Stomach (tissue), 9 donors: ENCODE measurements around the gene MASTL. TPM values are rescaled to one million over a fixed set of nuclear protein-coding genes. Genes with fewer than 3 reads are reported as not detected.
A peak's percentile ranks its signal among the peaks of the same experiment; 100 is the strongest.

Source experiments
- DNase-seq, 2 donors: peaks; one replicate each; pipeline versions ENCODE4 v3.0.0 to v3.0.0-alpha.2; 2013 to 2019
- H3K27ac ChIP-seq, 5 donors: fragments of 200-600 bp in 4 of 5; sonication (generic) in 4 of 5; one replicate each; pipeline ENCODE4 v1.5.1; 2013 to 2019; ENCODE audit warnings: mild to moderate bottlenecking in 1 of 5, moderate library complexity in 1 of 5
- H3K27me3 ChIP-seq, 3 donors: fragments of 200-600 bp; sonication (generic); one replicate each; pipeline ENCODE4 v1.5.1; 2017 to 2019; ENCODE audit warnings: mixed run types in 1 of 3
- H3K36me3 ChIP-seq, 4 donors: fragments of 200-600 bp; sonication (generic); 1 replicate in 3 of 4; 2 replicates in 1 of 4; pipeline ENCODE4 v1.5.1; 2016 to 2019
- H3K4me1 ChIP-seq, 4 donors: fragments of 200-600 bp; sonication (generic); one replicate each; pipeline ENCODE4 v1.5.1; 2016 to 2019
- H3K4me3 ChIP-seq, 4 donors: fragments of 200-600 bp; sonication (generic) in 3 of 4; one replicate each; pipeline ENCODE4 v1.5.1; 2016 to 2019; ENCODE audit warnings: mild to moderate bottlenecking in 1 of 4
- H3K9me3 ChIP-seq, 4 donors: fragments of 200-600 bp; sonication (generic); one replicate each; pipeline ENCODE4 v1.5.1; 2016 to 2019
- CTCF ChIP-seq, 7 experiments: fragments of 450-650 bp in 4 of 7; fragments of 200-600 bp in 3 of 7; sonication (generic) in 3 of 7; IDR thresholded peaks; one replicate each; pipeline ENCODE4 v1.5.1; 2016 to 2019; ENCODE audit warnings: antibody characterized with exemption in 7 of 7, control low read depth in 2 of 7, mild to moderate bottlenecking in 1 of 7
- EP300 ChIP-seq: sonication (generic); formaldehyde crosslinking; IDR thresholded peaks from one replicate; pipeline ENCODE4 v1.6.1; 2017; ENCODE audit warnings: antibody characterized with exemption
- POLR2A ChIP-seq, 4 donors: fragments of 450-650 bp; IDR thresholded peaks; one replicate each; pipeline ENCODE4 v1.6.1; 2016; ENCODE audit warnings: antibody characterized with exemption in 4 of 4, control low read depth in 2 of 4, mild to moderate bottlenecking in 1 of 4, moderate library complexity in 1 of 4
- POLR2AphosphoS5 ChIP-seq, 3 donors: sonication (generic); formaldehyde crosslinking; IDR thresholded peaks; one replicate each; pipeline ENCODE4 v1.6.1; 2016; ENCODE audit warnings: antibody characterized with exemption in 3 of 3
- WGBS, 5 donors: extraction: QIAGEN DNeasy Blood & Tissue Kit in 3 of 5; methylation state at CpG; one replicate each; pipeline versions ENCODE4 v1.1.5 to v1.1.7; 2013 to 2018; 5-methylcytosine and 5-hydroxymethylcytosine counted together
- intact Hi-C: fragments of 100-400 bp; cut with DNase I; formaldehyde crosslinking; loops from one replicate; pipeline ENCODE4 v1.15.1; 2023; ENCODE audit warnings: low total_unique reads
- polyA plus RNA-seq, 3 donors: library from polyadenylated mRNA; stranded (reverse); fragments of 200-250 nt; gene quantifications; one replicate each; pipeline ENCODE4 v1.2.3, GENCODE V29; 2013
- total RNA-seq, 5 donors: library from RNA; depleted of rRNA; stranded (reverse); fragments of >200 nt; gene quantifications; one replicate each; pipeline versions ENCODE4 v1.1.0 to v1.2.3, GENCODE V29; 2014 to 2016
- donor health status: healthy with polysubstance abuse.
- donor health status: Bipolar disorder and iron deficiency.
- donor health status: healthy.

MASTL gene
- total and polyA plus RNA-seq, 8 donors: 2.9 to 16.7 (median 5.4) TPM

DNA sequence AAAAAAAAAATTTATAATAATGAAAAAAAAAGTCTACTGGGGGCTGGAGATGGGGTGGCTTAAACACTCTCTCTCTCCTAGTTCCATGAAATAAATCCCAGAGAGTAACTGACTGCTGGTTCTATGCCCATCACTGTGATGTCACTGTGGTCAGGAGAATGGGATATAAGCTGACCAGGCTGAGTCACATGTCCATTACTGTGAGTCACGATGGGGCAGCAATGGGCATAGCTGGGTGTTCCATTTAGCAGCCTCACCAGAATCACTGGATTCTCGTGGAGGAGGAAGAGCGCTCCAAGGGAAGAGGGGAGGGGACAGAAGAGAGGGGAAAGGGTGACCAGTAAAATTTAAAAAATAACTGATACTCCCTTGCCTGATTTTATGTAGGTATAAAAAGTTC is 37.1 kb downstream of the MASTL start:
- no peak overlapping the region for H3K4me3 ChIP-seq
- TF ChIP-seq POLR2AphosphoS5 (IDR thresholded peaks at IDR 0.05) (no peak), CTCF (IDR thresholded peaks at IDR 0.05) (no peak), POLR2A (IDR thresholded peaks at IDR 0.05) (no peak), EP300 (no peak)
- DNase-seq: no peak
- intact Hi-C loops: no loop called here
- H3K4me1 ChIP-seq: no peaks in the 10 kb centered on the region
- H3K36me3 ChIP-seq: peaks cover 16 to 34% (median 26%) of the 10 kb centered on the region in 4 donors
- 75 to 81% (median 80%) methylated on average over 3 of the region's 3 CpGs for whole genome bisulfite sequencing, 5 donors
- no peaks in the 10 kb centered on the region for H3K27me3 ChIP-seq
- no peak overlapping the region for H3K27ac ChIP-seq
- H3K9me3 ChIP-seq: no peaks in the 10 kb centered on the region

- DNase-seq: peak in 1 of 2 donors; percentile 12
- Histone ChIP-seq H3K27me3 (no peaks in the 10 kb centered on the region), H3K9me3 (no peaks in the 10 kb centered on the region), H3K36me3 (peaks cover 26 to 88% (median 80%) of the 10 kb centered on the region in 4 donors), H3K4me1 (peaks cover 0 to 7% (median 0%) of the 10 kb centered on the region in 4 donors), H3K27ac (peak overlapping the region in 1 of 5 donors; percentile 50), H3K4me3 (no peak overlapping the region)
- WGBS, 5 donors: 28 to 42% (median 33%) methylated on average over 2 of the region's 2 CpGs
- TF ChIP-seq EP300 (no peak), POLR2A (IDR thresholded peaks at IDR 0.05) (no peak), POLR2AphosphoS5 (IDR thresholded peaks at IDR 0.05) (no peak), CTCF (IDR thresholded peaks at IDR 0.05) (no peak)
- intact Hi-C loops: no loop called here
These were observed 42.9 kb downstream of the MASTL start for GRCh38 chr10:27197980-27198620.

DNA sequence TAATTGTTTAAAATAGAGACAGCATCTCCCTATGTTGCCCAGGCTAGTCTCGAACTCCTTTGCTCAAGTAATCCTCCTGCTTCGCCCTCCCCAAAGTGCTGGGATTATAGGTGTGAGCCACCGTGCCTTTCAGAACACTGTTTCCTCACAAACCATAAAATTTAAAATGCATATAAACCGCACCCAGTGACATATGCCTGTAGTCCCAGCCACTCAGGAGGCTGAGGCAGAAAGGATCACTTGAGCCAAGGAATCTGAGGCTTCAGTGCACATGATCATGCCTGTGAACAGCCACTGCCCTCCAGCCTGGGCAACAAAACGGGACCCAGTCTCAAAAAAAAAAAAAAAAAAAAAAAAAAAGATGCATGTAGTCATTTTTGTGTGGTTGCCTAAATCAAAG is 48.7 kb downstream of the MASTL start:
- Histone ChIP-seq H3K27me3 (no peaks in the 10 kb centered on the region), H3K27ac (no peak overlapping the region), H3K9me3 (no peaks in the 10 kb centered on the region), H3K36me3 (peaks cover 46 to 100% (median 100%) of the 10 kb centered on the region in 4 donors), H3K4me3 (no peak overlapping the region), H3K4me1 (no peaks in the 10 kb centered on the region)
- DNase-seq: no peak
- TF ChIP-seq EP300 (no peak), POLR2A (IDR thresholded peaks at IDR 0.05) (no peak), POLR2AphosphoS5 (IDR thresholded peaks at IDR 0.05) (no peak), CTCF (IDR thresholded peaks at IDR 0.05) (no peak)
- intact Hi-C loops: no loop called here
- 73 to 96% (median 88%) methylated on average over 5 of the region's 5 CpGs for WGBS, 5 donors

- peaks cover 70 to 100% (median 100%) of the 10 kb centered on the region in 4 donors for H3K36me3 ChIP-seq
These were observed 52.2 kb downstream of the MASTL start for GRCh38 chr10:27207350-27207749.

More at GRCh38 chr10:27207350-27207749, 52.2 kb downstream of the MASTL start:
- 95 to 100% (median 100%) methylated on average over 2 of the region's 2 CpGs for WGBS, 5 donors
- H3K27me3 ChIP-seq: no peaks in the 10 kb centered on the region
- H3K9me3 ChIP-seq: no peaks in the 10 kb centered on the region
- no peak overlapping the region for H3K4me3 ChIP-seq
- H3K4me1 ChIP-seq: no peaks in the 10 kb centered on the region
- H3K27ac ChIP-seq: no peak overlapping the region
- TF ChIP-seq POLR2AphosphoS5 (IDR thresholded peaks at IDR 0.05): no peak
- no peak for TF ChIP-seq EP300
- no peak for TF ChIP-seq POLR2A (IDR thresholded peaks at IDR 0.05)
- TF ChIP-seq CTCF (IDR thresholded peaks at IDR 0.05): no peak
- intact Hi-C loops: no loop called here
- DNase-seq: no peak
